ENCODE data around the gene DCAF7. TPM values are rescaled to one million over a fixed set of nuclear protein-coding genes. Genes with fewer than 3 reads are reported as not detected.

Gene DCAF7
- total RNA-seq, 1 donor from 2014 or later = 29.8 TPM

DNA sequence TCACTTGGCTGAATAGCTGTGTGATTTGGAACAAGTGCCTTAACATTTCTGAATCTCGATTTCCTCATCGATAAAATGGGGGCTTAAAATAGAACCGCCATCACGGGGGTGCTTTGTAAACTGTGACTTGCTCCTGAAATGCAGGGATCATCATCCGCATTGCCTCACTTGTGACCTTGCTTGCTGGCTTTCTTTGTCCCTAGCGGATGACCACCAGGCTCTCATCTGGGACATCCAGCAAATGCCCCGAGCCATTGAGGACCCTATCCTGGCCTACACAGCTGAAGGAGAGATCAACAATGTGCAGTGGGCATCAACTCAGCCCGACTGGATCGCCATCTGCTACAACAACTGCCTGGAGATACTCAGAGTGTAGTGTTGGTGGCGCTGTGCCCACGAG, 38.5 kb downstream of the DCAF7 start:
- no peak for DNase-seq (ENCODE audit: low read depth in 2 of 2)

DNA sequence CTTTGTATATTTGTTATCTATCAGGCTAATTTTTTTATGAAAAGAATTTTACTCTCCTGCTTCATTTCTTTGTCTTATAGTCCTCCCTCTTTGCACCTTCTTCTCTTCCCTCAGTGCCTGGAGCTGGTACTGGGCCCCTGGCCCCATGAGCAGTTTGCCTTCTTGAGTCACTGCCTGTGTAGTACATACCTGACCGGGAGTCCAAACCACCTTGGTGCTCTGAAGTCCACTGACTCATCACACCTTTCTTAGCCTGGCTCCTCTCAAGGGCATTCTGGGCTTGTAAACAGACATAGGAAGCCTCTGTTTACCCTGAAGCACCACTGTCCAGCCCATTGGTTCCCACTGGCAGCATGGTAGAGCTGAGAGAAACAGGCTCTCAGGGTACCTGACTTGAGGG, 39.4 kb downstream of the DCAF7 start:
- DNase-seq (ENCODE audit: low read depth in 2 of 2) = no peak

DNA sequence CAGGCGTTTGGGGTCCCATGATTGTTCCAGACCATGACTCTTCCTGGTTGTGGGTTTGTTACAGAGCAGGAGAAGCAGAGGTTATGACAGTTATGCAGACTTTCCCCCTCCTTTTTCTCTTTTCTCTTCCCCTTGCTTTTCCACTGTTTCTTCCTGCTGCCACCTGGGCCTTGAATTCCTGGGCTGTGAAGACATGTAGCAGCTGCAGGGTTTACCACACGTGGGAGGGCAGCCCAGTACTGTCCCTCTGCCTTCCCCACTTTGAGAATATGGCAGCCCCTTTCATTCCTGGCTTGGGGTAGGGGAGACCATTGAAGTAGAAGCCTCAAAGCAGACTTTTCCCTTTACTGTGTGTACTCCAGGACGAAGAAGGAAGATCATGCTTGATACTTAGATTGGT, 42.5 kb downstream of the DCAF7 start:
- DNase-seq (ENCODE audit: low read depth in 2 of 2) = no peak

DNA sequence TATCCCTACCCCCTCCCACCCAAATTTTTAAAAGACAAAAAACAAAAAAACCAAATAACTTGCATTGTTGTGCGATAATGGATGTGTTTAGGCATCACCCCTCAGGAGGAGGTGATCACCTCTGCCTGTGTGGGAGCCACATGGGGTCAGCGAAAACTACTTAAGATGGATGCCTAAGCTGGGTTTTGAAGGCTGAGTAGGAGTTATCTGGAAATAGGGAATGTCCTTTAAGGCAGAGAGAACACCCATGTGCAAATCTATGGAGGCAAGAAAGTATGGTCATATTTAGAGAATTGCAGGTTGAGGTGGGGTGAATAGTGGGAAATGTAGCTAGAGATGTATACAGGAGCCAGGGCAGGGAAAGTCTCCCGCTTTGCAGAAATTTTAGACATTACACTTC, 44.9 kb downstream of the DCAF7 start:
- no peak for DNase-seq (ENCODE audit: low read depth in 2 of 2)

DNA sequence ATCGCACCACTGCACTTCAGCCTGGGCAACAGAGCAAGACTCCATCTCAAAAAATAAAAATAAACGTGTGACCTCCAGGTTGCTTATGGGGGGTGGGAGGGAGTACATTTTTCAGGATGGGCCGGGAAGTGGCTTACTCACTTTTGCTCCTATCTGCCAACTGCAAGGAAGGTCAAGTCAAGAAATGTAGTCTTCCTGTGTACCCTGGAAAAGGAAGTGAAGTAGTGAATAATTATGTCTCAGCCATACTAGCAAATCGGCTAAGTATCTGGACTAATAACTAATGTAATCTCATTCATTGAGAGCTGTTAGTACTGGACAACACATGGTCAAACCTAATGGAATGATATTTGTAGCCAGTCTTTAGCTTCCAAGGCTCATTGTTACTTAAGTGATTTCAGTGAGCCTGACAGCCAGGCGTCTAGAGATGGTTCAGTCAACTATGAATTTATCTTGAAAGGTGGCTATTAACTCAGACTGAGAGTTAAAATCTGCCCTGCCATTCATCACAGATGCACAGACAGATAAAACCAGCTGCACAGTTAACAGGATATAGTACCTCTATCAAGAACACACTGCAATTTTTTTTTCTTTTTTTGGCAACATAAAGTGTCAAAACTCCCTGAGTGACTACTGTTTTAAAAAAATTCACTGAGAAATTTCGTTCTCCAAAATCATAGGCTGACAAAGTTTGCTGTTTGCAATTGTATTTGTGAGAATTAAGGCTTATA, 46.7 kb downstream of the DCAF7 start:
- peak in 1 of 2 donors; percentile 64 for DNase-seq (ENCODE audit: low read depth in 2 of 2)

DNA sequence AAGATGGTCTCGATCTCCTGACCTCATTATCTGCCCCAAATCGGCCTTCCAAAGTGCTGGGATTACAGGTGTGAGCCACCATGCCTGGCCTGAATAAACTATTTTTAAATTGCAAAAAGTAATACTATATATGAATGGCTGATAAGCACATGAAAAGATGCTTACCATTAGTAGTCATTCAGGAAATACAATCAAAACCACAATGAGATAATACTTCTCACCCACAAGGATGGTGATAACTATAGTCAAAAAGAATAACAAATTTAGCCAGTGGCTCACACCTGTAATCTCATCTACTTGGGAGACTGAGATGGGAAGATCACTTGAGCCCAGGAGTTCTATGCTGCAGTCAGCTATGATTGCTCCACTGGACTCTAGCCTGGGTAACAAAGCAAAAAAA, 48.0 kb downstream of the DCAF7 start:
- no peak for DNase-seq (ENCODE audit: low read depth in 2 of 2)

DNA sequence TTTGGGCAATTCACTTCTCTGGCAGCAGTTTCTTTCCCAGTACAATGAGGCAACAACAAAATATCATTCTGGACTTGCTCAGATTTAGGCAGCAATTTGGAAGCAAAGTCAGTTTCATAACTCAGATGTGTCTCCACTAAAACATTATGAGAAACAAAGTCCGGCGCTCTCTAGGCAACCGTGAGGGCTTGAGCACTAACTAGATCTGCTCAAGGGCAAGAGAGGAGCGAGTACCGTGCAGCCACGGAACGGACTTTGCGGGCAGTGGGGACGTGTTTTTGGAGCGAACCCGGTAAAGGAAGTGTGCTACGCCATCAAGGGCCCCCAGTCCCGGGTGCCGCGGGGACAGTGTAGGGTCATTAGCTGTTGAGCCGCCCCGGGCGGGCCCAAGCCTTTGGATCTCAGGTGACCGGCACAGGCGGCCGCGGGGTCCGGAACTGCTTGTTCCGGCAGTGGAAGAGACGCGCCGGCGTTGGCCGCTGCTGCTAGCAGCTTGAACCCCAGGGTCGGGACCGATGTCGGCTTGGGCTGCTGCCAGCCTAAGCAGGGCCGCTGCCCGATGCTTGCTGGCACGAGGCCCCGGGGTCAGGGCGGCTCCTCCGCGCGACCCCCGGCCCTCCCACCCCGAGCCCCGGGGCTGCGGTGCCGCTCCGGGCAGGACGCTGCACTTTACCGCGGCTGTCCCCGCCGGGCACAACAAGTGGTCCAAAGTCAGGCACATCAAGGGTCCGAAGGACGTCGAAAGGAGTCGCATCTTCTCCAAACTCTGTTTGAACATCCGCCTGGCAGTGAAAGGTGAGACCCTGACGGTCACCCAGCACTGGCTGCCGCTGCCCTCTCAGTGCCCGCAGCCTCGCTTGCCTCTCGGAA, 50.5 kb downstream of the DCAF7 start, which contains the start of gene TACO1:
Gene TACO1 (plus strand): TSS at position 327 of the 870 bp plus-strand sequence. CDS start 189 bp downstream, at position 516.
- peak; percentile 83 to 91 for DNase-seq (ENCODE audit: low read depth in 2 of 2)

DNA sequence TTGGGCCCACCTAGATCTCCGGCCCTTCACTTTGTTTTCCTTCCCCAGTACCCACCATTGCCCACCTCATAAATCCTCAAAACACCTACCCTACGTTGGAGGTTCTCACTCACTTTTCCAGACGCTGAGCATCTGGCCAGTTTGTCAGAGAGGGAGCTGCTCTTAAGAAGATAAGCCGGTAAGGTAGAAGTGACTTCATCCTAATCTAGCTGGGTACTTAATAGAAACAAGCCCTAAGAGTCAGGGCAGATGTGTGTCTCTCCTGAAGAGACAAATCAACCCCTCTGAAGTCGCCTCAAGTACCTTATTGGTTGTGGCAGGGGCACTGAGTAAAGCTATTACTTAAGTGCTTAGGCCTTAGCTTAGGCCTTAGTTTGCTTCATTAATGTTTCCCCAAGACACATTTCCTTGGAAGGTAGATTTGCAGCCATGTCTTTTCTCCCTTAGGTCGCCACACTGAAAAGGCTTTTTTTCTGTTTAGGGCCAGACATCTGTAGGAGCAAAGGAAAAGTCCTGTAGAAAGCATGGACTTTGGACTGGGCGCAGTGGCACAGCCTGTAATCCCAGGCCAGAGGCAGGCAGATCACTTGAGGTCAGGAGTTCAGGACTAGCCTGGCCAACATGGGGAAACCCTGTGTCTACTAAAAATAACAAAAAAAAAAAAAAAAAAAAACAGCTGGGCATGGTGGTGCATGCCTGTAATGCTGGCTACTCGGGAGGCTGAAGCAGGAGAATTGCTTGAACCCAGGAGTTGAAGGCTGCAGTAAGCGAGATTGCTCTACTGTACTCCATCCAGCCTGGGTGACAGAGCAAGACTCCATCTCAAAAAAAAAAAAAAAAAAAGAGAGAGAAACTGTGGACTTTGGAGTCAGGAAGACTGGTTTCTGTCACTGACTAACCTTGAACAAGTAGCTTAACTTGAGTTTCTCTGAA, 51.4 kb downstream of the DCAF7 start:
- peak in 1 of 2 donors; percentile 19 for DNase-seq (ENCODE audit: low read depth in 2 of 2)

DNA sequence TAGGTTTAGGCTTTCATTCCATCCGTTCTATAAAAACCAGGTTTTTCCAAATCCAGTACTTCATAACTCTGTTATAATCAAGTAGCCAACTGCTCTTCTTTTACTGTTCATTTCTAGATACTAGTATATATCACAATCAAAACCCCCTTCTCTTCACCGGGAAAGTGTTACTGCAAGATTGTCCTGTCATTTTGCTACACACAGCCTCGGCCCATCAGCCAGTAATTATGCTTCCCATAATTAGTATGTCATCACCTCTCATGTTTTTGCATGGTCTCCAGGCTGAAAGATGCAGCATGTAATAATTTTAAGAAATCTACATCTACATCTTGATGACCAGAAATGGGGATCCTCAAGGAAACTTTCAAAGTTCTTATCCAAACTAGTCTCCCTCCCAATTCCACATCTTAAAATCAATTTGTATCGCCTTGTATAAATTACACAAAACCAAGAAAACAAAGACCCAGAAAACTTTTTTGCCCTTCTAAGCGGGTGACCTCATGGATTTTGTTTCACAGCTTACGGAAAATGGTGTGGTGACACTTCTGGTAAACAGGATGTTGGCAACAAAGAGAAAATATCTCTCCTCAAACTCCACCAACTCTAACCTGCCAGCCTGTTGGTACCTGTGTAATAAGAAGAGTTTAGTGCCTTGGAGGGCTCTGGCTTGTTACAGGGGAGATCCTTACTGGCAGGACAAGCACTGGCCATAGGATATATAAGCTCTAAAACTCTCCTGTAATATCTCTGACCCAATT, 59.7 kb downstream of the DCAF7 start:
- no peak for DNase-seq (ENCODE audit: low read depth in 2 of 2)

DNA sequence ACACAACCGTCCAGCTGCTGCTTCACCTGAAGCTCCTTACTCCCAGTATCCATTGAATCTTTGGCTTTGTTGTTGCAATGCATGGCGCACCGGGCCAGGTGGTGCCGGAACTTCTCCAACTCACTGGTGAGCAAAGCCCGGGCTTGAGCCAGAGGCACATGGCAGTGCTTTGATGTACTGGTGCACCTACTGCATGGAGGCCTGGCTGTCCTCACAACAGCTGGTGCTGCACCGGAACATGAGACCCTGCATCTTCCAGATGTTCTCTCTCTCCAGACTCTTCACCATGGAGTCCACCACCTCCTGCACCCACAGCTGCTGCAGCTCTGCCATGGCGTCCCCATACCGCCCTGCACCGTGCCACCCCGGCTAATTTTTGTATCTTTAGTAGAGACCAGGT, 60.6 kb downstream of the DCAF7 start:
- DNase-seq (ENCODE audit: low read depth in 2 of 2) = no peak

DNA sequence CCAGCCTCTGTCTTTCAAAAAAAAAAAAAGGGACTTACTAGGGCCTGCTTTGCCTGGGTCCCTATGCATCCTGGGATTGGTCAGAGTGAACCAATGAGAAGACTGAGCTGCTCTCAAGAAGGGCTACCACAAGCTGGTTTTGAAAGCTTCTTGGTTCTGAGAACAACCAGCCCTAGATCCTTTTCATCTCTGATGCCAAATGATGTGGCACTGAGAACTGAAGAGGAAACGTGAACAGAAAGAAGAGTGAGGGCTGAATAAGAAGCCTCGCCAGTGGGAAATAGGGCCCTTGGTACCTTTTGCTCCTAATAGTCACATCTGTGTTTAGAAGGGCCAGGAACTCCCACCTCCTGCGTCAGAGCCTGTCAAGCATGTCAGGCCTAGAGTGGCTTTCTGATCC, 61.1 kb downstream of the DCAF7 start:
- no peak for DNase-seq (ENCODE audit: low read depth in 2 of 2)

DNA sequence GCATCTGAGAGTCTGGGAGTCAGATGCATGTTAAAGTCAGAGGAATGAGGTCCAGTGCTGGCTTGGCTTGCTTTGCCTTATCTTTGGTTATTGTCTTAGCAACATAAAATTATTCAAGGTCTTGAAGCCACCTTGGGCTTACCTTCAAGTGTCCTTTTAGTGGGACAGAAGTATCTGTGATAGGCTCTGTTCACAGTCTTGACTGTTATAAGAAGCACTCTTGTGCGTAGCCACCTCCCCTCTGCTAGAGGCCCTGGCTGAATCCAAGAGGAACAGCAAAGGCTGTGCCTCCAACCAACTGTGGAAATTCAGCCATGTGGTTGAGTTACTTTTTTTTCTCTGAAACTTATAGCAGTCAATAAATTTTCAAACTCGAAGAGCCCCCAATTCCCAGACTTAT, 63.4 kb downstream of the DCAF7 start:
- DNase-seq (ENCODE audit: low read depth in 2 of 2) = no peak

DNA sequence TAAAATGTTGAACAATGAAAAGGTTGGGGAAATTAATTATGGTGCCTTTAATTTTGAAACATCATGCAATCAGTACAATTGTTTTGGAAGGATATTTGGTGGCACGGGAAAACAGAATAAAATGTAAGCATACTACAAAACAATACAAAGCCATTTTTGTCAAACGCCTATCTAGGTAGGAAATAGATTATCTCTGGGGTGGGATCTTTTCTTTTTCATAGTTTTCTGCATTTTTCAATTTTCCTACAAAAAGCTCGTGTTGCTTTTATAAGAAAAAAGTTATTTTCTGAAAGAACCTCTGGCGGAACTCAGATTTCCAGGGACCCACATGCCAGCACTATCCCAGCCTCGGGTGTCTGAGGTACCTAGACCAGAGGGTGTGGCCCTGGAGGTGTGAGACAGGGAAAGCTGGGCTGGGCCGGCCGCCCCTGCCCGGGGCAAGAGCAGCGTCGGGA, 71.0 kb downstream of the DCAF7 start:
- no peak for DNase-seq (ENCODE audit: low read depth in 2 of 2)

DNA sequence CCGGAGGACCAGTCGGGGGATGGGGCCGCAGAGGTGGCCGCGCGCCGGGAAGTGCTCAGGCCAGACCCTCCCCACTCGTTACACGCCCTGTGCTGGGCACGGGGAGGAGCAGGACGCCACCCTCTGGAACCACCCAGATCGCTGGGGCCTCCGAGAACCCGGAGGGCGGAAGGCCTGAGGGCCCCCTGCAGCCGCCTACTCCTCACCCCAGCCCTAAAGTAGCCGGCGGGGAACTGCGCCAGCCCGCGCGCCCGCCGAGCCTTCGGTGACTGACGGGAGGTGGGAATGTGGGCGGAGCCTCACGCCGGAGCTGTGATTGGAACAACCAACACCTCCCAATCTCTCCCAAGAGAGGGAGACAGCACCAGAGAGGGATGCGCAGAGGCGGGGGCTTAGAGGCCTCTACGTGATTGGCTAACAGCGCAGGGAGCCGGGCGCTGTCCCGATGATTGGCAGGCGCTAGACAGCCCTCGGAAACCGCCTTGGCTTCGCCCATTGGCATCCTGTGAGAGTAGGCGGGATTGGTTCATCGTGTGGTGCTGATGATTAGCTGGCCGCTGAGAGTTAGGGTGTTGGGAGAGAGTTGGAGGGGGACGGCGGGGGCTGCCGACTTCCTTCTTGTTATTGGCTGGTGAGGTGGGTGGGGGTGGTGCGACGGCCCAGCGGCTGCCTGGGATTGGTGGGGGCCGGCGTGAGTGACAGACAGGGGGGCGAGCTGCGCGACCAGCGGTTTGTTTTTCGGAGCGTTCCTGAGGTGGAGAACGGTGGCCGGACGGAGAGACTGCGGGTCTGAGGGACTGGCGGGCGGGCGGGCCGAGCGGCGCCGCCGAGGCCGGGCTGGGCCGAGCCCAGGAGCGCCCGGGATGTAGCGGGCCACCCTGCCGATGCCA, 71.7 kb downstream of the DCAF7 start, which contains the start of gene MAP3K3:
Gene MAP3K3 (plus strand): TSS at position 734 of the 890 bp plus-strand sequence. CDS start 343 bp downstream, outside the sequence.
- DNase-seq (ENCODE audit: low read depth in 2 of 2) = peak; percentile 100

DNA sequence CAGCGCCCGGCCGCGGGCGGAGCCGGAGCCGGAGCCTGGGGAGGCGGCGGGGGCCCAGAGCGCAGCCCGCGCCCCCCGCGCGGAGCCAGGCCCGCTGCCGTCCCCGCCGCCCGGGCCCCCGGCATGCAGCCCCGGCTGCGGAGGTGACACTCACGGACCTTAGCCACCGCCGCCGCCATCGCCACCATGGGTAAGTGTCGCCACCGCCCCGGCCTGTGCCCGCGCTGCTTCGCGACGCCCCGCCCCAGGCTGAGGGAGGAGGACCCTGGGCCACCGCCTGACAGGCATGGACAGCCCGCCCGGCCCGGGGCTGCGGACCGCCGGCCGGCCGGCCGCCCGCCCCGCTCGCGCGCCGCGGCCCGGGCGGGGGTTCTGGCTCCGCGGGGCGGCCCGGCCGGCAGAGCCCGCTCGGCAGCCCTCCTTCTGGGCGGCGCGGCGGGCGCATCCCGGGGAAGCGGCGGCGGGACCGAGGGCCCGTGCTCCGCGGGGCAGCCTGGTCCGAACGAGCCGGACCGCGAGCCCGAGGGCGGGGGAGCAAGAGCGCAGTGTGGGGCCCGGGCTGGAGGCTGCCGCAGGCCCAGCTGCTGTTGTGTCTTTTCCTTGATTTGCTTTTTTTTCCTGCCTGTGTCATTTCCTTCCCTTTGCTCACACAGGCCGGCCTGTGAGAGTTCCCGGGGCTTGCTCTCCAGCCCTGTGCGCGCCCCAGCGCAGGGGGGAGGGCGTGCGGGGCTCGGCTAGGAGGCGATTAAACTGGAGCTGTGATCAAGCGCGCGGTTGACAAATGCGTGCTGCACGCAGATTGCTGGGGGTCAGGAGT, 72.5 kb downstream of the DCAF7 start:
- DNase-seq (ENCODE audit: low read depth in 2 of 2) = peak; percentile 92

DNA sequence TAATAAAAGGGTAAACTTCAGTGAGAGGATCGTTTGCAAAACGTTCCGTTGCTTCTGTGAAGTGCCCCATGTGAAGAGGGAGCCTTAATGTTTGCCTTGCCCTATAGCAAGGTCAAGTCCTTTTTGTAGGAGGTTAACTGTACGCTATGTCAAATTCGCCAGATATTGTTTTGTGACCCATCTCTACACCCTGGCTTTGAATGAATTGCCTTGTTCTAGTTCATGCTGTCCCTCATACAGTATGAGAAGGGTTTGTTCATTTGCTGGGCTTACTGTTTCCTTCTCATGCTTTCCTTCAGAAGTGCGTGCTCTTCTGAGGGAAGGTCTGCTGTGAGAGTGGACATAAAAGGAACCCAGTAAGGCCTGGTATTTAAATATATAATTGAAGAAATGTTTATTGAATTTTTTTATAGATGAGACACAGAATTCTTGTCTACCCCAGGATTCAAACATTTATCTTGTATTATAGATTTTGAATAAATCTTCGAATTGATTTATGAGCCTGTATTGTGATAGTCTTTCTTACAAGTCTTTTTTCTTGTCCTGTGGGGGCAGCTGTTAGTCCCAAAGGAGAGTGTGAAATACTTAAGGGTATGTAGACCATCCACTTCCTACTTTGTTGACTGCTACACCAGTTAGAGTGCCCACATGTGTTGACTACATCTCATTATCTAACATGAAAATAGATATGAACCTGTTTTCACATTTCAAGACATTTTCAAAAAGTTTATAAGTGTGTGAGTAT, 73.7 kb downstream of the DCAF7 start:
- peak in 1 of 2 donors; percentile 20 for DNase-seq (ENCODE audit: low read depth in 2 of 2)

DNA sequence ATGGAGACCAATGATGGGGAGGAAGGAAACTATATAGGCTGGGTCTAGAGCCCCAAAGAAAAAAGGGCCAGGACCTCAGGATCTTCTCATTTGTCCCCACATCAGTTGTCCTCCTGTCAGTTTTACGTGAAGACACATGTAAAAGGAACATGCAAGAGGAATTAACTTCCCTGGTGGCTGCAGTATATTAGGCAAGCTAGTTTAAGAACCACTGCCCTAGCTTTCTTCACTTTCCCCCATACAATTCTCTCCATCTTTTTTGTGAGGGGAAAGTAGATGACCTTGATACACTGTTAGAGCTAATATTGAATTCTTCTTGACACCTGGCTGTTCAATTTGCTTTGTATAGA, 74.2 kb downstream of the DCAF7 start:
- DNase-seq (ENCODE audit: low read depth in 2 of 2) = no peak

DNA sequence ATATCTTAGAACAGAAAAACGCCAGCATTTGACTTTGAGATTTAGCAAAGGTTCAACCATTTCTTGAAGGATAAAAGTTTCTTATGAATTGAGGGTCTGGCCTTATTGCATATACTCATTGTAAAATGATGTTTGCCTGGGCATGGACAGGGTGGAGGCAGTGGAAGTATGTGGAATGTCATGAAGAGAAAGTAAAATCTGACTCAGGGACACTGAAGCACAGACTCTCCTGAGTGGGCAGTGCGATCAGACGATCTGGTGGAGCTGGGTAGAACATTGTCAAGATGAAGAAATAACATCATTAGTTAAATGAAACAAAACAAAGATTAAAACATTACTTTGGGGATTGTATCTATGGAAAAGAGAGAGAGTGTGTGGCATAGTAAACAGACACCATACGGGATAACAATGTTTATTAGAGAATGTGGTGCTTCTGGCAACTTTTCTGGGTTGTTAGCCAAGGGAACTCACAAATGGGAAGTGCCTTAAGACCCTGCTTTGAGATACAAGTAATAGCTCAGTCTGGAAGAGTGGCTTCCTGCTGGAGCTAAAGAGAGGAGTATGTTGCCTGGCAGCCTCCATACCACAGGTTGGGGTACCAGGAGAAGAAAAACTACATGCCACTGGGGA, 76.4 kb downstream of the DCAF7 start:
- DNase-seq (ENCODE audit: low read depth in 2 of 2) = peak; percentile 22 to 58
